T-cell (primary cell): ENCODE results near the gene SLC22A23. TPM values are rescaled to one million over a fixed set of nuclear protein-coding genes. Genes with fewer than 3 reads are reported as not detected.

Source experiments
- ATAC-seq, 4 experiments: fragments of 200-7000 bp in 3 of 4; fragments of 150-1000 bp in 1 of 4; cut with Tn5 transposase; replicated peaks in 1 of 4; 1 replicate in 3 of 4; 2 replicates in 1 of 4; pipeline ENCODE4 v1.10.0; 2021; ENCODE audit warnings: moderate library complexity in 3 of 4, mild to moderate bottlenecking in 2 of 4, moderate number of reproducible peaks in 1 of 4
- CTCF ChIA-PET, 2 donors: fragments of 300-600 bp; sonication (Branson Sonifier 250); formaldehyde crosslinking; loops; one replicate each; lab custom pipeline; 2022; ENCODE audit warnings: antibody characterized with exemption in 2 of 2; lab: Charles Lee
- POLR2A ChIA-PET, 2 donors: fragments of 300-600 bp; sonication (Branson Sonifier 250); formaldehyde crosslinking; loops; one replicate each; lab custom pipeline; 2022; ENCODE audit warnings: antibody characterized with exemption in 2 of 2; lab: Charles Lee
- DNase-seq, 35 experiments: peaks; one replicate each; pipeline versions ENCODE4 v3.0.0 to v3.0.0-alpha.2; 2013 to 2023
- H3K27ac ChIP-seq: one replicate; pipeline ENCODE4 v1.5.1; 2013; ENCODE audit warnings: low read length
- H3K27me3 ChIP-seq, 2 experiments: replicated peaks in 1 of 2; 1 replicate in 1 of 2; 2 replicates in 1 of 2; pipeline versions ENCODE4 v1.6.1 to v1.7.0; 2013; ENCODE audit warnings: low read length in 1 of 2, mixed read lengths in 1 of 2; ENCODE audit not compliant: control insufficient read depth in 2 of 2, insufficient read depth in 2 of 2; ENCODE audit errors: extremely low read depth in 1 of 2
- H3K36me3 ChIP-seq, 2 donors: 1 replicate in 1 of 2; 2 replicates in 1 of 2; pipeline versions ENCODE4 v1.6.1 to v1.7.0; 2013; ENCODE audit warnings: low read length in 1 of 2; ENCODE audit not compliant: control insufficient read depth in 2 of 2, insufficient read depth in 1 of 2; ENCODE audit errors: extremely low read depth in 1 of 2
- H3K4me1 ChIP-seq, 2 experiments: 1 replicate in 1 of 2; 2 replicates in 1 of 2; pipeline versions ENCODE4 v1.6.1 to v1.7.0; 2013; ENCODE audit warnings: low read length in 2 of 2, mixed read lengths in 1 of 2; ENCODE audit not compliant: insufficient read depth in 2 of 2, control insufficient read depth in 1 of 2; ENCODE audit errors: extremely low read depth in 1 of 2
- H3K4me3 ChIP-seq, 2 donors: 1 replicate in 1 of 2; 2 replicates in 1 of 2; pipeline versions ENCODE4 v1.5.1 to v1.7.0; 2013; ENCODE audit warnings: mild to moderate bottlenecking in 2 of 2, low read length in 1 of 2, moderate library complexity in 1 of 2; ENCODE audit not compliant: control insufficient read depth in 1 of 2; ENCODE audit errors: extremely low read depth in 1 of 2
- H3K9me3 ChIP-seq: 2 replicates; pipeline ENCODE4 v1.7.0; 2013
- H3K27ac Mint-ChIP-seq, 2 donors: one replicate each; pipeline ENCODE4 v1.8.0; 2020 to 2021; ENCODE audit warnings: mild to moderate bottlenecking in 2 of 2, mixed read lengths in 2 of 2
- H3K27me3 Mint-ChIP-seq, 2 donors: one replicate each; pipeline ENCODE4 v1.8.0; 2021 to 2022; ENCODE audit warnings: mixed read lengths in 2 of 2
- H3K36me3 Mint-ChIP-seq: one replicate; pipeline ENCODE4 v1.8.0; 2021; ENCODE audit warnings: mixed read lengths
- H3K4me1 Mint-ChIP-seq, 3 donors: one replicate each; pipeline ENCODE4 v1.8.0; 2020 to 2022; ENCODE audit warnings: mixed read lengths in 3 of 3, mild to moderate bottlenecking in 1 of 3
- H3K4me3 Mint-ChIP-seq, 3 donors: one replicate each; pipeline ENCODE4 v1.8.0; 2020 to 2022; ENCODE audit warnings: mild to moderate bottlenecking in 3 of 3, mixed read lengths in 3 of 3, moderate library complexity in 3 of 3
- H3K9me3 Mint-ChIP-seq, 3 donors: one replicate each; pipeline ENCODE4 v1.8.0; 2020 to 2022; ENCODE audit warnings: mixed read lengths in 3 of 3
- WGBS: methylation state at CpG from one replicate; pipeline ENCODE4 v1.1.5; 2013; ENCODE audit warnings: missing lambda C conversion rate; ENCODE audit not compliant: insufficient coverage; 5-methylcytosine and 5-hydroxymethylcytosine counted together
- total RNA-seq, 35 experiments: library from RNA in 6 of 35; stranded (reverse) in 6 of 35; fragments of 120-200 nt in 1 of 35; gene quantifications; one replicate each; pipeline versions ENCODE4 v1.2.1 to v1.2.4 and lab custom pipeline; 2013 to 2026

Gene SLC22A23
- total RNA-seq, 5 donors from 2014 or later (not counting 1 experiment from before 2014, with no cell fraction given), result 6.2 to 14.8 (median 12.1) TPM

GRCh38 chr6:3422435-3423070 is 34.3 kb downstream of the SLC22A23 start:
- CTCF ChIA-PET, result interaction anchor here in 1 of 2 donors (0.6 kb wide), 1 partner anchor 133 kb away, joined by 6 read pairs; no protein-coding TSS in a partner anchor
- no peaks in the 10 kb centered on the region for H3K36me3 ChIP-seq
- Mint-ChIP-seq H3K4me1 (peaks cover 1 to 4% (median 1%) of the 10 kb centered on the region in 3 donors), H3K36me3 (no peaks in the 10 kb centered on the region), H3K9me3 (no peaks in the 10 kb centered on the region), H3K4me3 (no peak overlapping the region), H3K27me3 (peaks cover 0 to 4% of the 10 kb centered on the region in 2 donors), H3K27ac (no peak overlapping the region)
- no peak overlapping the region for H3K27ac ChIP-seq
- H3K27me3 ChIP-seq, result peaks cover 0 to 3% of the 10 kb centered on the region in 2 experiments
- WGBS, result 100% methylated on average over 1 of the region's 6 CpGs
- H3K9me3 ChIP-seq, result no peaks in the 10 kb centered on the region
- POLR2A ChIA-PET, result no interaction called here
- H3K4me3 ChIP-seq, result no peak overlapping the region
- ATAC-seq (no peak), DNase-seq (no peak)
- H3K4me1 ChIP-seq, result no peaks in the 10 kb centered on the region

- CTCF ChIA-PET, result interaction anchor here in 1 of 2 donors (0.6 kb wide), 1 partner anchor 132 kb away, joined by 6 read pairs; no protein-coding TSS in a partner anchor
These were observed 34.9 kb downstream of the SLC22A23 start for GRCh38 chr6:3421791-3422434.

GRCh38 chr6:3421143-3421542 is 35.7 kb downstream of the SLC22A23 start:
- WGBS, result no CpG with 5 or more reads among the region's 3 CpGs
- ChIA-PET POLR2A (no interaction called here), CTCF (no interaction called here)
- Mint-ChIP-seq H3K4me3 (no peak overlapping the region), H3K36me3 (no peaks in the 10 kb centered on the region), H3K27me3 (peaks cover 0 to 4% of the 10 kb centered on the region in 2 donors), H3K27ac (no peak overlapping the region), H3K9me3 (no peaks in the 10 kb centered on the region), H3K4me1 (peaks cover 1 to 4% (median 1%) of the 10 kb centered on the region in 3 donors)
- no peak for DNase-seq
- ATAC-seq, result no peak
- no peaks in the 10 kb centered on the region for H3K4me1 ChIP-seq
- H3K36me3 ChIP-seq, result no peaks in the 10 kb centered on the region
- no peak overlapping the region for H3K4me3 ChIP-seq
- H3K27me3 ChIP-seq, result no peaks in the 10 kb centered on the region
- H3K9me3 ChIP-seq, result no peaks in the 10 kb centered on the region
- H3K27ac ChIP-seq, result no peak overlapping the region

More at GRCh38 chr6:3421791-3422434, 34.9 kb downstream of the SLC22A23 start:
- H3K4me1 ChIP-seq, result no peaks in the 10 kb centered on the region
- ATAC-seq, result no peak
- Mint-ChIP-seq H3K36me3 (no peaks in the 10 kb centered on the region), H3K4me3 (no peak overlapping the region), H3K4me1 (peaks cover 1 to 4% (median 1%) of the 10 kb centered on the region in 3 donors), H3K9me3 (no peaks in the 10 kb centered on the region), H3K27ac (no peak overlapping the region), H3K27me3 (peaks cover 0 to 4% of the 10 kb centered on the region in 2 donors)
- H3K4me3 ChIP-seq, result no peak overlapping the region
- no peaks in the 10 kb centered on the region for H3K9me3 ChIP-seq
- WGBS, result no CpG with 5 or more reads among the region's 13 CpGs
- no peak overlapping the region for H3K27ac ChIP-seq
- POLR2A ChIA-PET, result no interaction called here
- peaks cover 0 to 2% of the 10 kb centered on the region in 2 experiments for H3K27me3 ChIP-seq
- DNase-seq, result no peak
- H3K36me3 ChIP-seq, result no peaks in the 10 kb centered on the region

GRCh38 chr6:3419624-3420272 is 37.1 kb downstream of the SLC22A23 start:
- Mint-ChIP-seq H3K4me3 (no peak overlapping the region), H3K27ac (no peak overlapping the region), H3K4me1 (peaks cover 6 to 14% (median 10%) of the 10 kb centered on the region in 3 donors), H3K9me3 (no peaks in the 10 kb centered on the region), H3K36me3 (no peaks in the 10 kb centered on the region), H3K27me3 (peaks cover 0 to 4% of the 10 kb centered on the region in 2 donors)
- Histone ChIP-seq H3K9me3 (no peaks in the 10 kb centered on the region), H3K4me3 (no peak overlapping the region), H3K27ac (no peak overlapping the region), H3K36me3 (no peaks in the 10 kb centered on the region), H3K4me1 (peaks cover 2 to 5% of the 10 kb centered on the region in 2 experiments), H3K27me3 (no peaks in the 10 kb centered on the region)
- POLR2A ChIA-PET, result no interaction called here
- CTCF ChIA-PET, result interaction anchor here in 1 of 2 donors (0.5 kb wide), 1 partner anchor 38 kb away, joined by 3 read pairs; no protein-coding TSS in a partner anchor
- no peak for ATAC-seq
- WGBS, result 40% methylated on average over 1 of the region's 3 CpGs
- no peak for DNase-seq

- WGBS, result 100% methylated on average over 2 of the region's 8 CpGs
- peaks cover 12 to 15% (median 14%) of the 10 kb centered on the region in 3 donors for H3K4me1 Mint-ChIP-seq
- no peaks in the 10 kb centered on the region for H3K9me3 Mint-ChIP-seq
- Histone ChIP-seq H3K36me3 (no peaks in the 10 kb centered on the region), H3K4me1 (peaks cover 2 to 10% of the 10 kb centered on the region in 2 experiments), H3K27ac (no peak overlapping the region), H3K4me3 (no peak overlapping the region), H3K9me3 (no peaks in the 10 kb centered on the region), H3K27me3 (no peaks in the 10 kb centered on the region)
- H3K36me3 Mint-ChIP-seq, result no peaks in the 10 kb centered on the region
- ChIA-PET POLR2A (no interaction called here), CTCF (no interaction called here)
- H3K27ac Mint-ChIP-seq, result no peak overlapping the region
- no peak overlapping the region for H3K4me3 Mint-ChIP-seq
- ATAC-seq, result no peak
- H3K27me3 Mint-ChIP-seq, result peaks cover 0 to 4% of the 10 kb centered on the region in 2 donors
- DNase-seq, result no peak
These were observed 38.3 kb downstream of the SLC22A23 start for GRCh38 chr6:3418496-3419060.

GRCh38 chr6:3417473-3417872 is 39.4 kb downstream of the SLC22A23 start:
- peaks cover 12 to 15% (median 14%) of the 10 kb centered on the region in 3 donors for H3K4me1 Mint-ChIP-seq
- Histone ChIP-seq H3K9me3 (no peaks in the 10 kb centered on the region), H3K4me1 (peaks cover 2 to 10% of the 10 kb centered on the region in 2 experiments), H3K27me3 (no peaks in the 10 kb centered on the region), H3K36me3 (no peaks in the 10 kb centered on the region), H3K27ac (no peak overlapping the region), H3K4me3 (no peak overlapping the region)
- H3K36me3 Mint-ChIP-seq, result peaks cover 5% of the 10 kb centered on the region
- POLR2A ChIA-PET, result interaction anchor here in 1 of 2 donors (0.7 kb wide), 1 partner anchor 26 kb away, joined by 3 read pairs; no protein-coding TSS in a partner anchor
- CTCF ChIA-PET, result no interaction called here
- 80% methylated on average over 3 of the region's 4 CpGs for WGBS
- no peak for DNase-seq
- no peak overlapping the region for H3K4me3 Mint-ChIP-seq
- no peaks in the 10 kb centered on the region for H3K9me3 Mint-ChIP-seq
- no peaks in the 10 kb centered on the region for H3K27me3 Mint-ChIP-seq
- ATAC-seq, result no peak
- H3K27ac Mint-ChIP-seq, result no peak overlapping the region
